HEK293T (cell line): Measurements from ENCODE around the gene KCNJ18.
"Not testable (repeated sequence)": the region's sequence is repeated elsewhere in the genome, so short reads cannot be mapped to it uniquely, and the experiment has no call there.

Experiments used
- CTCF ChIA-PET: fragments of 350-600 bp; formaldehyde crosslinking; extraction: SDS; loops from one replicate; lab custom pipeline; 2021; ENCODE audit warnings: antibody characterized with exemption, inconsistent platforms; lab: Yijun Ruan, JAX
- POLR2A ChIA-PET: fragments of 350-600 bp; formaldehyde crosslinking; extraction: SDS; loops from one replicate; lab custom pipeline; 2020; ENCODE audit warnings: antibody characterized with exemption, inconsistent platforms; lab: Yijun Ruan, JAX
- DNase-seq: peaks from one replicate; pipeline ENCODE4 v3.0.0; 2012; ENCODE audit warnings: mixed read lengths; ENCODE audit errors: extremely low spot score
- ARNT ChIP-seq: fragments of 450-650 bp; IDR thresholded peaks from 2 replicates; pipeline ENCODE4 v1.6.1; 2017; ENCODE audit warnings: mild to moderate bottlenecking
- BHLHE40 ChIP-seq: fragments of 450-650 bp; IDR thresholded peaks from 2 replicates; pipeline ENCODE4 v1.6.1; 2016; ENCODE audit warnings: mild to moderate bottlenecking, moderate library complexity, borderline replicate concordance
- CTBP1 ChIP-seq: fragments of 450-650 bp; IDR thresholded peaks from 2 replicates; pipeline ENCODE4 v1.6.1; 2016; ENCODE audit warnings: borderline replicate concordance
- ELF4 ChIP-seq: fragments of 450-650 bp; IDR thresholded peaks from 2 replicates; pipeline ENCODE4 v1.6.1; 2017; ENCODE audit warnings: antibody characterized with exemption
- FOXA1 ChIP-seq: fragments of 450-650 bp; IDR thresholded peaks from 2 replicates; pipeline ENCODE4 v1.6.1; 2016; ENCODE audit warnings: mild to moderate bottlenecking
- FOXK2 ChIP-seq: fragments of 450-650 bp; IDR thresholded peaks from 2 replicates; pipeline ENCODE4 v1.6.1; 2016; ENCODE audit warnings: mild to moderate bottlenecking
- FOXM1 ChIP-seq: fragments of 450-650 bp; IDR thresholded peaks from 2 replicates; pipeline ENCODE4 v1.6.1; 2017; ENCODE audit warnings: mild to moderate bottlenecking, borderline replicate concordance
- HDGF ChIP-seq: fragments of 450-650 bp; IDR thresholded peaks from 2 replicates; pipeline ENCODE4 v1.6.1; 2017; ENCODE audit warnings: antibody characterized with exemption, borderline replicate concordance
- L3MBTL2 ChIP-seq: fragments of 450-650 bp; conservative IDR thresholded peaks from 2 replicates; pipeline ENCODE4 v1.6.1; 2016; ENCODE audit warnings: mild to moderate bottlenecking
- LEF1 ChIP-seq: fragments of 450-650 bp; IDR thresholded peaks from 2 replicates; pipeline ENCODE4 v1.6.1; 2017; ENCODE audit warnings: mild to moderate bottlenecking, borderline replicate concordance
- NFRKB ChIP-seq: fragments of 450-650 bp; IDR thresholded peaks from 2 replicates; pipeline ENCODE4 v1.6.1; 2016; ENCODE audit warnings: mild to moderate bottlenecking, moderate library complexity
- PKNOX1 ChIP-seq: fragments of 450-650 bp; IDR thresholded peaks from 2 replicates; pipeline ENCODE4 v1.6.1; 2016
- SP1 ChIP-seq: fragments of 450-650 bp; IDR thresholded peaks from 2 replicates; pipeline ENCODE4 v1.6.1; 2017
- SUZ12 ChIP-seq: fragments of 450-650 bp; IDR thresholded peaks from 2 replicates; pipeline ENCODE4 v1.6.1; 2016; ENCODE audit warnings: mild to moderate bottlenecking
- TARDBP ChIP-seq: fragments of 450-650 bp; IDR thresholded peaks from 2 replicates; pipeline ENCODE4 v1.6.1; 2016
- ZNF384 ChIP-seq: fragments of 450-650 bp; IDR thresholded peaks from 2 replicates; pipeline ENCODE4 v1.6.1; 2016

KCNJ18 gene

GRCh38 chr17:21684384-21684783 lies 7.9 kb upstream of the KCNJ18 start:
- POLR2A ChIA-PET, DNase-seq, CTCF ChIA-PET: not testable (repeated sequence)

- CTCF ChIA-PET, DNase-seq, POLR2A ChIA-PET: not testable (repeated sequence)
Measured at GRCh38 chr17:21685061-21685795, 7.1 kb upstream of the KCNJ18 start.

- POLR2A ChIA-PET = no interaction called here
- TF ChIP-seq HDGF (no peak), PKNOX1 (no peak), FOXM1 (no peak), CTBP1 (no peak), FOXA1 (no peak), ZNF384 (no peak), LEF1 (no peak), TARDBP (no peak), BHLHE40 (no peak), NFRKB (no peak)
- DNase-seq = no peak
- CTCF ChIA-PET = no interaction called here
Measured at GRCh38 chr17:21686165-21687015, 5.9 kb upstream of the KCNJ18 start.

GRCh38 chr17:21687136-21687953 lies 5.0 kb upstream of the KCNJ18 start:
- ChIA-PET CTCF (no interaction called here), POLR2A (no interaction called here)
- DNase-seq = no peak
- TF ChIP-seq SUZ12 (no peak), CTBP1 (no peak), FOXM1 (no peak), ELF4 (no peak), FOXK2 (no peak), ARNT (no peak), NFRKB (no peak), HDGF (no peak)

GRCh38 chr17:21688293-21688949 lies 3.9 kb upstream of the KCNJ18 start:
- POLR2A ChIA-PET = no interaction called here
- no peak for TF ChIP-seq L3MBTL2
- TF ChIP-seq NFRKB = no peak
- TF ChIP-seq FOXA1 = no peak
- no peak for TF ChIP-seq ZNF384
- TF ChIP-seq ARNT = no peak
- no peak for TF ChIP-seq LEF1
- TF ChIP-seq ELF4 = no peak
- TF ChIP-seq SP1 = no peak
- TF ChIP-seq CTBP1 = no peak
- no peak for TF ChIP-seq TARDBP
- TF ChIP-seq PKNOX1 = no peak
- no peak for DNase-seq
- CTCF ChIA-PET = no interaction called here

GRCh38 chr17:21689604-21690003 lies 2.7 kb upstream of the KCNJ18 start:
- TF ChIP-seq PKNOX1 = no peak
- TF ChIP-seq HDGF = no peak
- no peak for TF ChIP-seq SP1
- TF ChIP-seq SUZ12 = no peak
- no peak for TF ChIP-seq FOXA1
- TF ChIP-seq BHLHE40 = no peak
- no peak for TF ChIP-seq CTBP1
- no peak for TF ChIP-seq ZNF384
- no peak for TF ChIP-seq ARNT
- no peak for TF ChIP-seq FOXM1
- TF ChIP-seq ELF4 = no peak
- no peak for TF ChIP-seq L3MBTL2
- TF ChIP-seq FOXK2 = no peak
- no peak for TF ChIP-seq NFRKB
- TF ChIP-seq TARDBP = no peak
- no peak for TF ChIP-seq LEF1
- ChIA-PET CTCF (no interaction called here), POLR2A (no interaction called here)
- DNase-seq = no peak

- POLR2A ChIA-PET, CTCF ChIA-PET, DNase-seq: not testable (repeated sequence)
Measured at GRCh38 chr17:21690811-21691210, 1.5 kb upstream of the KCNJ18 start.

- POLR2A ChIA-PET, DNase-seq, CTCF ChIA-PET: not testable (repeated sequence)
Measured at GRCh38 chr17:21691481-21691880, 842 bp upstream of the KCNJ18 start.

GRCh38 chr17:21692704-21693065 lies 362 bp downstream of the KCNJ18 start:
- CTCF ChIA-PET, POLR2A ChIA-PET, DNase-seq: not testable (repeated sequence)

- CTCF ChIA-PET, DNase-seq, POLR2A ChIA-PET: not testable (repeated sequence)
Measured at GRCh38 chr17:21693391-21693796, 1.1 kb downstream of the KCNJ18 start.
